K562 (cell line): ENCODE measurements around the gene NFATC1. TPM values are rescaled to one million over a fixed set of nuclear protein-coding genes. Genes with fewer than 3 reads are reported as not detected.

Experiments
- CBX3 ChIP-seq, 2 experiments: IDR thresholded peaks; 1 replicate in 1 of 2; 2 replicates in 1 of 2; pipeline ENCODE4 v1.6.1; 2012; ENCODE audit warnings: inconsistent platforms in 2 of 2, low read length in 2 of 2, borderline replicate concordance in 1 of 2, control low read depth in 1 of 2
- EP300 ChIP-seq: IDR thresholded peaks from 2 replicates; pipeline ENCODE4 v1.6.1; 2012; ENCODE audit warnings: low read length, improper control_type of control experiment
- NCOA4 ChIP-seq: fragments of 450-650 bp; IDR thresholded peaks from 2 replicates; pipeline ENCODE4 v1.6.1; 2018; ENCODE audit warnings: mild to moderate bottlenecking; ENCODE audit not compliant: partially characterized antibody
- RBBP5 ChIP-seq: fragments of 200-600 bp; sonication (generic); IDR thresholded peaks from 2 replicates; pipeline ENCODE4 v1.6.1; 2012; ENCODE audit warnings: borderline replicate concordance, mild to moderate bottlenecking, low read length, control low read depth, inconsistent platforms; ENCODE audit not compliant: insufficient read depth, poor library complexity, severe bottlenecking
- RFX1 ChIP-seq: fragments of 450-650 bp; IDR thresholded peaks from 2 replicates; pipeline ENCODE4 v1.6.1; 2016; ENCODE audit warnings: mild to moderate bottlenecking, moderate library complexity
- RFX7 ChIP-seq: fragments of 250-450 bp; sonication (Bioruptor Pico); IDR thresholded peaks from 2 replicates; pipeline ENCODE4 v1.5.1; 2021; ENCODE audit warnings: mild to moderate bottlenecking
- SMARCA4 ChIP-seq: fragments of 450-650 bp; IDR thresholded peaks from 2 replicates; pipeline ENCODE4 v1.6.1; 2016
- ZNF175 ChIP-seq: fragments of 200-800 bp; sonication (Bioruptor generic); IDR thresholded peaks from 2 replicates; pipeline ENCODE4 v1.6.1; 2016; ENCODE audit warnings: low read depth, mild to moderate bottlenecking, missing genetic modification characterization, missing compliant biosample characterization
- polyA plus RNA-seq, 8 experiments: library from polyadenylated mRNA; depleted of rRNA in 4 of 8; stranded (reverse) in 5 of 8; unstranded in 3 of 8; fragments of >200 nt; fragmentation: Nextera tagmentation in 2 of 8; fragmentation: Illumina TruSeq in 1 of 8; extraction: Ambion mirVana in 2 of 8; extraction: Trizol in 1 of 8; gene quantifications; 2 replicates each; pipeline versions ENCODE4 v1.2.1 to v1.2.3, GENCODE V29; 2011 to 2014; ENCODE audit warnings: inconsistent platforms in 1 of 8, missing spikeins in 1 of 8
- total RNA-seq, 7 experiments: library from RNA; depleted of rRNA in 6 of 7; stranded (reverse); fragments of >200 nt in 6 of 7; fragmentation: Illumina TruSeq in 2 of 7; extraction: Trizol in 2 of 7; gene quantifications; 2 replicates each; pipeline versions ENCODE4 v1.2.1 to v1.2.3, GENCODE V29; 2011 to 2021; ENCODE audit warnings: low replicate concordance in 1 of 7
- TF ChIP-seq, protein P1 (sequence below), 2 experiments: fragments of 450-650 bp in 1 of 2; sonication (generic) in 1 of 2; formaldehyde crosslinking in 1 of 2; IDR thresholded peaks in 1 of 2; conservative IDR thresholded peaks in 1 of 2; 2 replicates each; pipeline versions ENCODE4 v1.6.1 to v1.8.1; 2016 to 2023; ENCODE audit warnings: mild to moderate bottlenecking in 2 of 2, moderate library complexity in 2 of 2, inconsistent platforms in 1 of 2, missing genetic modification reagents in 1 of 2
- TF ChIP-seq, protein P2 (sequence below): fragments of 250-450 bp; sonication (Bioruptor Pico); IDR thresholded peaks from 2 replicates; pipeline ENCODE4 v1.8.0; 2022; ENCODE audit warnings: moderate library complexity, mild to moderate bottlenecking, inconsistent platforms
- TF ChIP-seq, protein P3 (sequence below): fragments of 250-450 bp; sonication (Bioruptor Pico); IDR thresholded peaks from 2 replicates; pipeline ENCODE4 v1.4.0; 2020; ENCODE audit warnings: mild to moderate bottlenecking, moderate library complexity, borderline replicate concordance
- TF ChIP-seq, protein P4 (sequence below), 2 experiments: fragments of 450-650 bp in 1 of 2; IDR thresholded peaks; 2 replicates each; pipeline ENCODE4 v1.6.1; 2011 to 2017; ENCODE audit warnings: low read depth in 2 of 2, antibody characterized with exemption in 1 of 2, borderline replicate concordance in 1 of 2, low read length in 1 of 2, mild to moderate bottlenecking in 1 of 2, mixed read lengths in 1 of 2; ENCODE audit not compliant: control insufficient read depth in 1 of 2
- TF ChIP-seq, protein P5 (sequence below): sonication (generic); formaldehyde crosslinking; IDR thresholded peaks from 2 replicates; pipeline ENCODE4 v1.8.1; 2023; ENCODE audit warnings: missing genetic modification reagents, mild to moderate bottlenecking, borderline replicate concordance

Gene NFATC1
- total and polyA plus RNA-seq, 9 of the 15 experiments (the other 6 are each of a cell fraction or from before 2014, with no cell fraction given), result 1.1 to 16.4 (median 2.5) TPM

DNA sequence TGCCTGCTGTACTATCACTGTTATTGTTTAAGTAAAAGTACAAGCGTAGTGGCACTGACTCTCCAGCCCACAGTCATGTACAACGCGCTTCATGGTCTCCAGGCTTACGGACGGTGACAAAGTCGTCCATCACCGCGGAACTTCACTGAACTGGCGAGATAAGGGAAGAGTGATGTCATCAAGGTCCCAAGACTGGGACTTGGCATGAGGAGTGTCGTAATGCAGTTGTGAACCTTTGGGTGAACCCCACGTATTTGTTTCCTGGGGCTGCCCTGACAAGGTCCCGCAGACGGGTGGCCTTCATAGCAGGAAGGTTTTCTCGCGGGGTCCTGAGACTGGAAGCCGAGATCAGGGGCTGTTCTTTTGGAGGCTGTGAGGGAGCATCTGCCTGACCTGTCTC, 17.3 kb downstream of the NFATC1 start (continued):
- TF ChIP-seq, protein P1, sequence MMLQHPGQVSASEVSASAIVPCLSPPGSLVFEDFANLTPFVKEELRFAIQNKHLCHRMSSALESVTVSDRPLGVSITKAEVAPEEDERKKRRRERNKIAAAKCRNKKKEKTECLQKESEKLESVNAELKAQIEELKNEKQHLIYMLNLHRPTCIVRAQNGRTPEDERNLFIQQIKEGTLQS (IDR thresholded peaks at IDR 0.05), result peak; percentile 96
- TF ChIP-seq, protein P1 (CRISPR knock-in tag; conservative IDR thresholded peaks at IDR 0.05), result no peak; the same call in 1 of the 2 replicates
- no peak for TF ChIP-seq RFX7
- peak; percentile 64 for TF ChIP-seq RFX1
- TF ChIP-seq SMARCA4, result 0 out of 2 replicates have a peak, but pooled peaks have one; percentile 34
- no peak for TF ChIP-seq RBBP5
- TF ChIP-seq NCOA4, result no peak
- TF ChIP-seq, protein P2, sequence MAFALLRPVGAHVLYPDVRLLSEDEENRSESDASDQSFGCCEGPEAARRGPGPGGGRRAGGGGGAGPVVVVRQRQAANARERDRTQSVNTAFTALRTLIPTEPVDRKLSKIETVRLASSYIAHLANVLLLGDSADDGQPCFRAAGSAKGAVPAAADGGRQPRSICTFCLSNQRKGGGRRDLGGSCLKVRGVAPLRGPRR (CRISPR knock-in tag), result no peak
- TF ChIP-seq EP300, result 0 out of 2 replicates have a peak, but pooled peaks have one; percentile 28
- peak; percentile 52; the same call in 1 of the 2 replicates for TF ChIP-seq ZNF175
- TF ChIP-seq, protein P3, sequence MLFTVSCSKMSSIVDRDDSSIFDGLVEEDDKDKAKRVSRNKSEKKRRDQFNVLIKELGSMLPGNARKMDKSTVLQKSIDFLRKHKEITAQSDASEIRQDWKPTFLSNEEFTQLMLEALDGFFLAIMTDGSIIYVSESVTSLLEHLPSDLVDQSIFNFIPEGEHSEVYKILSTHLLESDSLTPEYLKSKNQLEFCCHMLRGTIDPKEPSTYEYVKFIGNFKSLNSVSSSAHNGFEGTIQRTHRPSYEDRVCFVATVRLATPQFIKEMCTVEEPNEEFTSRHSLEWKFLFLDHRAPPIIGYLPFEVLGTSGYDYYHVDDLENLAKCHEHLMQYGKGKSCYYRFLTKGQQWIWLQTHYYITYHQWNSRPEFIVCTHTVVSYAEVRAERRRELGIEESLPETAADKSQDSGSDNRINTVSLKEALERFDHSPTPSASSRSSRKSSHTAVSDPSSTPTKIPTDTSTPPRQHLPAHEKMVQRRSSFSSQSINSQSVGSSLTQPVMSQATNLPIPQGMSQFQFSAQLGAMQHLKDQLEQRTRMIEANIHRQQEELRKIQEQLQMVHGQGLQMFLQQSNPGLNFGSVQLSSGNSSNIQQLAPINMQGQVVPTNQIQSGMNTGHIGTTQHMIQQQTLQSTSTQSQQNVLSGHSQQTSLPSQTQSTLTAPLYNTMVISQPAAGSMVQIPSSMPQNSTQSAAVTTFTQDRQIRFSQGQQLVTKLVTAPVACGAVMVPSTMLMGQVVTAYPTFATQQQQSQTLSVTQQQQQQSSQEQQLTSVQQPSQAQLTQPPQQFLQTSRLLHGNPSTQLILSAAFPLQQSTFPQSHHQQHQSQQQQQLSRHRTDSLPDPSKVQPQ, result no peak
- TF ChIP-seq, protein P4, sequence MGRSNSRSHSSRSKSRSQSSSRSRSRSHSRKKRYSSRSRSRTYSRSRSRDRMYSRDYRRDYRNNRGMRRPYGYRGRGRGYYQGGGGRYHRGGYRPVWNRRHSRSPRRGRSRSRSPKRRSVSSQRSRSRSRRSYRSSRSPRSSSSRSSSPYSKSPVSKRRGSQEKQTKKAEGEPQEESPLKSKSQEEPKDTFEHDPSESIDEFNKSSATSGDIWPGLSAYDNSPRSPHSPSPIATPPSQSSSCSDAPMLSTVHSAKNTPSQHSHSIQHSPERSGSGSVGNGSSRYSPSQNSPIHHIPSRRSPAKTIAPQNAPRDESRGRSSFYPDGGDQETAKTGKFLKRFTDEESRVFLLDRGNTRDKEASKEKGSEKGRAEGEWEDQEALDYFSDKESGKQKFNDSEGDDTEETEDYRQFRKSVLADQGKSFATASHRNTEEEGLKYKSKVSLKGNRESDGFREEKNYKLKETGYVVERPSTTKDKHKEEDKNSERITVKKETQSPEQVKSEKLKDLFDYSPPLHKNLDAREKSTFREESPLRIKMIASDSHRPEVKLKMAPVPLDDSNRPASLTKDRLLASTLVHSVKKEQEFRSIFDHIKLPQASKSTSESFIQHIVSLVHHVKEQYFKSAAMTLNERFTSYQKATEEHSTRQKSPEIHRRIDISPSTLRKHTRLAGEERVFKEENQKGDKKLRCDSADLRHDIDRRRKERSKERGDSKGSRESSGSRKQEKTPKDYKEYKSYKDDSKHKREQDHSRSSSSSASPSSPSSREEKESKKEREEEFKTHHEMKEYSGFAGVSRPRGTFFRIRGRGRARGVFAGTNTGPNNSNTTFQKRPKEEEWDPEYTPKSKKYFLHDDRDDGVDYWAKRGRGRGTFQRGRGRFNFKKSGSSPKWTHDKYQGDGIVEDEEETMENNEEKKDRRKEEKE (IDR thresholded peaks at IDR 0.05; ENCODE audit: borderline replicate concordance in 1 of 2, control insufficient read depth in 1 of 2, low read depth in 2 of 2, low read length in 1 of 2), result no peak
- TF ChIP-seq, protein P5, sequence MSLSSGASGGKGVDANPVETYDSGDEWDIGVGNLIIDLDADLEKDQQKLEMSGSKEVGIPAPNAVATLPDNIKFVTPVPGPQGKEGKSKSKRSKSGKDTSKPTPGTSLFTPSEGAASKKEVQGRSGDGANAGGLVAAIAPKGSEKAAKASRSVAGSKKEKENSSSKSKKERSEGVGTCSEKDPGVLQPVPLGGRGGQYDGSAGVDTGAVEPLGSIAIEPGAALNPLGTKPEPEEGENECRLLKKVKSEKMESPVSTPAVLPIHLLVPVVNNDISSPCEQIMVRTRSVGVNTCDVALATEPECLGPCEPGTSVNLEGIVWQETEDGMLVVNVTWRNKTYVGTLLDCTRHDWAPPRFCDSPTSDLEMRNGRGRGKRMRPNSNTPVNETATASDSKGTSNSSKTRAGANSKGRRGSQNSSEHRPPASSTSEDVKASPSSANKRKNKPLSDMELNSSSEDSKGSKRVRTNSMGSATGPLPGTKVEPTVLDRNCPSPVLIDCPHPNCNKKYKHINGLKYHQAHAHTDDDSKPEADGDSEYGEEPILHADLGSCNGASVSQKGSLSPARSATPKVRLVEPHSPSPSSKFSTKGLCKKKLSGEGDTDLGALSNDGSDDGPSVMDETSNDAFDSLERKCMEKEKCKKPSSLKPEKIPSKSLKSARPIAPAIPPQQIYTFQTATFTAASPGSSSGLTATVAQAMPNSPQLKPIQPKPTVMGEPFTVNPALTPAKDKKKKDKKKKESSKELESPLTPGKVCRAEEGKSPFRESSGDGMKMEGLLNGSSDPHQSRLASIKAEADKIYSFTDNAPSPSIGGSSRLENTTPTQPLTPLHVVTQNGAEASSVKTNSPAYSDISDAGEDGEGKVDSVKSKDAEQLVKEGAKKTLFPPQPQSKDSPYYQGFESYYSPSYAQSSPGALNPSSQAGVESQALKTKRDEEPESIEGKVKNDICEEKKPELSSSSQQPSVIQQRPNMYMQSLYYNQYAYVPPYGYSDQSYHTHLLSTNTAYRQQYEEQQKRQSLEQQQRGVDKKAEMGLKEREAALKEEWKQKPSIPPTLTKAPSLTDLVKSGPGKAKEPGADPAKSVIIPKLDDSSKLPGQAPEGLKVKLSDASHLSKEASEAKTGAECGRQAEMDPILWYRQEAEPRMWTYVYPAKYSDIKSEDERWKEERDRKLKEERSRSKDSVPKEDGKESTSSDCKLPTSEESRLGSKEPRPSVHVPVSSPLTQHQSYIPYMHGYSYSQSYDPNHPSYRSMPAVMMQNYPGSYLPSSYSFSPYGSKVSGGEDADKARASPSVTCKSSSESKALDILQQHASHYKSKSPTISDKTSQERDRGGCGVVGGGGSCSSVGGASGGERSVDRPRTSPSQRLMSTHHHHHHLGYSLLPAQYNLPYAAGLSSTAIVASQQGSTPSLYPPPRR (CRISPR knock-in tag), result no peak
- no peak for TF ChIP-seq CBX3 (IDR thresholded peaks at IDR 0.05; ENCODE audit: borderline replicate concordance in 1 of 2, low read length in 2 of 2)
